Fibroblast of skin of back (primary cell): ENCODE measurements around the gene CPVL.
A peak's percentile ranks its signal among the peaks of the same experiment; 100 is the strongest.

Source experiments
- DNase-seq: peaks from one replicate; pipeline ENCODE4 v3.0.0-alpha.2; 2013

CPVL gene

GRCh38 chr7:29154076-29154475 lies 7.7 kb upstream of the CPVL start:
- no peak for DNase-seq

DNA sequence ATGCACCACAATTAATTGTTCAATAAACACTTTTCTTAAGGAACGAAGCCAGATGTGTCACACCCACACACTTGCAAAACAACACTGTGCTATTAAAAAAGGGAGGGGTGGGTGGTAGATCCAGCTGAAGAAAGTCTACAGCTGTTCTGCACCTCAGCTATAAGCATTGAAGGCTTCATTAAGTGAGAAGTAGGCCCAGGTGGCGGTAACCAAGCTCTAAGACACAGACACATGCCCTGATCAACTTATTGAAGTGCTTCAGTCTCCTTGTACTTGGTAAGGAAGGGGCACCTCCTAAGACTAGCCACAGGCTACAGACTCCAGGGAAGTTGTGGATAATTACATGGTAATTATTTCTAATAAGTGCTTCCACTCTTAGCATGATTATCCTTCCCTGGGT lies 4.5 kb upstream of the CPVL start:
- DNase-seq, result no peak

- DNase-seq, result no peak
Observed at GRCh38 chr7:29149036-29149435, 2.7 kb upstream of the CPVL start.

- no peak for DNase-seq
Observed at GRCh38 chr7:29147821-29148220, 1.5 kb upstream of the CPVL start.

- no peak for DNase-seq
Observed at GRCh38 chr7:29146888-29147609, 712 bp upstream of the CPVL start.

DNA sequence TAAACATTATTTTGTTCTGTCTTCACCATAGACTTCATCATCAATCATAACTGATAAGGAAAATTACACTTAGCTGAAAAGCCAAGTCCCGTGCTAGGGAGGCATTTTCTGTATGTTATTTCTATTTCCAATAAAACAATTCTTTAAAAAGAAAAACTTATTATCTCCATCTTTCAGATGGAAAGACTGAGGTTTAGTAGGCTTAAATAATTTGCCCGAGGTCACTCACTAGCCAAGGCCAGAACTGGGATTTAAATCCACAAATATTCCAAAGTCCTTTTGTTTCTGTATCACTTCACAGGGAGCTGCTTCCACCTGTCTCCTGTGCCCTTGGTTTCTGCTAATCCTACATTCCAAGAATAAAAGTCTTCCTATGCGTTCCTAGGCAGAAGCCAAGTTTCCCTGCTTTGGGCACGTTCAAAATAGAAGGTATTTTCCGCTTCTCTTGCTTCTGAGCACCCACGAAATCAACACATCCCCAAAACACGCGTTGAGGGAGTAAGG lies 732 bp downstream of the CPVL start:
- no peak for DNase-seq

GRCh38 chr7:29143751-29144150 lies 2.6 kb downstream of the CPVL start:
- DNase-seq, result no peak

- no peak for DNase-seq
Observed at GRCh38 chr7:29142021-29142727, 4.2 kb downstream of the CPVL start.

GRCh38 chr7:29140873-29141468 lies 5.4 kb downstream of the CPVL start:
- DNase-seq, result no peak

GRCh38 chr7:29139796-29140195 lies 6.5 kb downstream of the CPVL start:
- DNase-seq, result peak; percentile 52

DNA sequence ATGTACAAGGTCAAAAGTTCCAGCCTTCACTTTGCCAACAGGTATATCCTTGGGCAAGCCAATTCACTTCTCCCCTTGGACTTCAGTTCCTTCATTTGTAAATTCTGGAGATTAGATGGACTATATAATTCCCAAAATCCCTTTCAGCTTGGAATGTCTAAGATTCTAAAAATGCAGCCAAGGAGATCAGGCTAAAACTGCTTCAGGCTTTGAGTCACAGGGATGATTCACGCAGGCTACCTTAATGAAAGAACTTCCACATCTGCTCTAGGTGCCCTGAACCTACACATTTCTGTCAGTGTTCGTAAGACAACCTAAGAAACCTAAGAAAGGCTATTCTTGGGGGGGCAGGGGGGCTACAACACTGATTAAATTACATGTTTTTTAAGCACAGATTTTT lies 7.1 kb downstream of the CPVL start:
- peak; percentile 55 for DNase-seq

GRCh38 chr7:29138588-29138987 lies 7.7 kb downstream of the CPVL start:
- DNase-seq, result no peak

DNA sequence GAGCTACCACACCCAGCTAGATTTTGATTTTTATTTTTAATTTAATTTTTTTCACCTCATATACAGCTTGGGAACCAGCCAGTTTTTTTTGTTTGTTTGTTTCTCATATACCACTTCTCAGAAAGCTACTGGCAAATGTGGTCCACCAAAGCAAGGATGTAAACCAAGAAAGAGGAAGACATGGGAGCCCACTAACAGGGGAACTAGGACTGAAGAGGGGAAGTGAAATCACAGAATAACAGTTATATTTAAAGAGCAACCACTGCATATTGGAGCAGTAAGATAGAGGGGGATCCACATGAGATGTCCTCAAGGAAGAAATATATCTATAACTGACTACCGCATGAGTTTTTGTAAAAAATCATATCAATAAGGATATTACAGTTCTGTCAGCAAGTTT lies 10.5 kb downstream of the CPVL start:
- DNase-seq, result no peak

DNA sequence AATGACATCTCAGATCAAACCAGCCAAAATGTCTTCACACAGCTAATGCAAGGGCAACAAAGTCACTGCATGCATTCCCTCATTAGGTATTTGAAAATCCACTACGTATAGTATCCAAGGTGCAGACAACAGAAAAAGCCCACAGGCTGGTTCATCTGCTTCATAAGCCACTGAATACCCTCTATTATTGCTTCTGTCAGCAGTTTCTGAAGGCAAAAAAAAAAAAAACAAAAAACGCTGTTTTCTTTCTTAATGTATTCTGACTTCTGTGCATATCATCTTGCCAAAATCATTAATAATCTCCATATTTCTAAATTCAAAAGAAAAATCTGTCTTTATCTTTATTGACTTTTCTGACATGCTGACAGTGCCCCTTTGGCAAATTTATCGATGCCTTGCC lies 13.4 kb downstream of the CPVL start:
- no peak for DNase-seq

- DNase-seq, result no peak
Observed at GRCh38 chr7:29131678-29132077, 14.7 kb downstream of the CPVL start.

DNA sequence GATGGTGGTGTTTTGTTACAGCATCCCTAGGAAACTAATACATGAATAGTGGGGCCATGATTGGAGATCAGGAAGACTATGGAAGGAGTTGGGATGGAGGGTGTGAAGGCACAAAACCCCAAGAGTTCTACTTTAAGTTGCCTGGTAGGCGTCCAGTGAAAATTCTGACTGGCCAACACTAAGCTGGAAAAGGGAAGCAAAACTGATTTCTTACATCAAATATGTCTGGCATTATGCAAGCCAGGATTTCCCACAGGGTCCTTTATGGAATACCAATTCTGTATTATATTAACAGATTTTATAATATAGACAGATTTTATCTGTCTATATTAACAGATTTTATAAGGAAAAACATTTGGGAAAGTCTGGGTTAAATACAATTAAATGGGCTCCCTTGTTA lies 16.2 kb downstream of the CPVL start:
- no peak for DNase-seq

DNA sequence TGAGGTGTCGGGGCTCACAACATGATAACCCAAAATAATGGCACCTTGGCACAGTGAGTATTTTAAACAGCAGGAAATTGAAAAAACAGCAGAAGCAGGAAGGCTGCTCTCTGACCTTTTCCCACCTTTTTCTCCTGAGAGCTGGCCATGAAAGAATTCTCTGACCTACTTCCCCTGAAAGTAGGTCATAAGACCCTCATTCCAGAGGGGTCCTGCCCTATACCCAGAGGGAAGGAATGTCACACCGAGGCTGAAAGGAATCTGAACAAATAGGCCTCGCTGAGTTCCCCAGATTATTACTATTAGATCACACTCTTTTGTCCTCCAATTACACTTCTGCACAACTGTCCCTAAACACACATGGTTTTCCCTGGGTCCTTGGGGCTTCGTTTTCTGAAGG lies 18.8 kb downstream of the CPVL start:
- DNase-seq, result no peak

DNA sequence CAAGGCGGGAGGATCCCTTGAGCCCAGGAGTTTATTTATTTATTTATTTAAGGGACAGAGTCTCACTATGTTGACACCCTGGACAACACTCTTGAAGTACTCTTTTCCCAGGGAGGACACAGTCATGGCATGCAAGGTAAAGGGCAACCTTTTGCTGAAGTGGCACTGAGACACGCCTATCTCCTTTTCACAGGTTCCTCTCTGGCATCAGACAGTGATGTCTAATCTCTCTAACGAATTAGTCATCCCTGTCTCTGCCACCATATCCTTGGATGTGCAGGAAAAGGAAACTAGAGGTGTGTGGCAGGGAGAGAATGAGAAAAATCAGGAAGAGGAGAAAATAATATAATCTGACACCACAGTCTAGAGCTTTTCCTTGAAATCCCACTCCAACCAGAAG lies 19.5 kb downstream of the CPVL start:
- no peak for DNase-seq

DNA sequence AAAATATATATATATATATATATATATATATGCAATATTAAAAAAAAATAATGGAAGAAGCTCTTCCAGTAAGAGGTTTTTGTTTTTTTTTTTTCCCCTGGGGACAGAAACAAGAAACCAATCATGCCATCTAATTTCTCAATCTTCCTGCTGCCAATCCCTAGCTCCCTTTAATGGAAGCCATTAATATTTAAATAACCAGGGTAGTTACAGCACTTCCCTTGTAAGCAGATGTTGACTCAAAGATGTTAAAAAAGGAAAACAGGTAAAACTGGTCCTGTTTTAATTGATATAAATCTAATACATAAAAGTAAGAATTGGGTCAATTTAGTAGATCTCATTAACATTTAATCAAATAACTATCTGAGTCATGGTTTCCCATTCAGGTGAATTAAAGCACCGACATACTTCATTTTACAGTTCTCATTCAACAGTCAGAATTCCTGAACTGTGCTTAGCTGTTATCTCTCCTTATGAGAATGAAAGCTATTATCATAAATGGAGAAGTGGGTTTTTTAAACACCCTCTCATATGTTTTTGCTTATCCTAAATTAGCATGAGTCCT lies 22.6 kb downstream of the CPVL start:
- no peak for DNase-seq

DNA sequence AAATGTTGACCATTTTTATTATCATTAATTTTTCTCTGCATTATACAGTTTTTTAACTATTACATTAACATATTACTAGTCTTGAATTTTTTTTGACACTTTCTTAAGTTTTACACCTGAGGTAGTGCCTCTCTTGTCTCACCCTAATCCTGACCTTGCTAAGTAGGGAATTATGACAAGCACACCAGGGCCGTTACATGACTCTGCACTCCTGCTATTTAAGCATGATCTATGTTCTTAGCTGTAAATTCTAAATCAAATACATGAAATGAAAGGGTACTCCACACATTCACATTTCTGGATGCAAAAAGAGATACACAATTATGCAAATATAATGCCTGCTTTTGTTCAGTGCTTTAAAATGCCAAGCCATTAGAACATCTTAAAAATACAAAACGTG lies 23.6 kb downstream of the CPVL start:
- DNase-seq, result no peak

DNA sequence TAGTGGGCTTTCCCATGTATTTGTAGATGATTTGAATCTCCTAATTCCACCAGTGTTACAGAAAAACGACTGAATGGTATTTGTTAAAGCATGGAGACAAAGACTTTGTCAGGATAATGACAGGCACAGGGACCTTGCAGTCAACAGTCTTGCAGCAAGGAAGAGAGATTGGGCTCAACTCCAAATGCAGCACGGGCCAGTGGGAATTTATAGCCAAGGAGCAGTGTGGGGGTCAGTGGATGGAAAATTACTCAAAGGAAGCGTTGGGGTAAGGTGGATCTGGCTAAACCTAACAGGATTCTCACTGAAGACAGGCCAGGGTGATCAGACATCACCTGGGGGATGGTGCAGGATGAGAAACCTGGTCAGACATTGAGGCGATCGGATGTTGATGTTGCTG lies 24.3 kb downstream of the CPVL start:
- DNase-seq, result no peak

DNA sequence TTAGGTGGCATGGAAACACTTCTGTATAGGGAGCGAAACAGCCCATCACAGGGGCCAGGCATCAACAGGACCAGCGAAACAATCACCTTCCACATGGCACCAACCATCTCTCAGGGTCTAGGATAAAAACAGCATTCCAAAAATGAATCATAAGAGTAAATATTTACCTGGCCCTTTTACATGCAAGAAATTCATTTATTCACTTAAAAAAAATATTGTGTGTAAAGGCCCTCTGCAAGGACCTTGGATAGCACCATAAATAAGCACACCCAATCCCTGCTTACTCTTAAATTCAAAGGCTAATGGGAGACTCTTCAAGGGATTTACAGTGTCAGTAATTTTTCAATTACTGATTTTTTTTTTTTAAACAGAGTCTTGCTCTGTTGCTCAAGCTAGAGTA lies 25.4 kb downstream of the CPVL start:
- DNase-seq, result no peak

- no peak for DNase-seq
Observed at GRCh38 chr7:29119538-29119937, 26.8 kb downstream of the CPVL start.
